ENCODE measurements around the gene BTG4. TPM values are rescaled to one million over a fixed set of nuclear protein-coding genes. Genes with fewer than 3 reads are reported as not detected.

Gene BTG4
- total and polyA plus RNA-seq, 2 of the 8 experiments (the other 6 are each of a cell fraction or from before 2014, with no cell fraction given), result 0.06 TPM; not detected in 1

DNA sequence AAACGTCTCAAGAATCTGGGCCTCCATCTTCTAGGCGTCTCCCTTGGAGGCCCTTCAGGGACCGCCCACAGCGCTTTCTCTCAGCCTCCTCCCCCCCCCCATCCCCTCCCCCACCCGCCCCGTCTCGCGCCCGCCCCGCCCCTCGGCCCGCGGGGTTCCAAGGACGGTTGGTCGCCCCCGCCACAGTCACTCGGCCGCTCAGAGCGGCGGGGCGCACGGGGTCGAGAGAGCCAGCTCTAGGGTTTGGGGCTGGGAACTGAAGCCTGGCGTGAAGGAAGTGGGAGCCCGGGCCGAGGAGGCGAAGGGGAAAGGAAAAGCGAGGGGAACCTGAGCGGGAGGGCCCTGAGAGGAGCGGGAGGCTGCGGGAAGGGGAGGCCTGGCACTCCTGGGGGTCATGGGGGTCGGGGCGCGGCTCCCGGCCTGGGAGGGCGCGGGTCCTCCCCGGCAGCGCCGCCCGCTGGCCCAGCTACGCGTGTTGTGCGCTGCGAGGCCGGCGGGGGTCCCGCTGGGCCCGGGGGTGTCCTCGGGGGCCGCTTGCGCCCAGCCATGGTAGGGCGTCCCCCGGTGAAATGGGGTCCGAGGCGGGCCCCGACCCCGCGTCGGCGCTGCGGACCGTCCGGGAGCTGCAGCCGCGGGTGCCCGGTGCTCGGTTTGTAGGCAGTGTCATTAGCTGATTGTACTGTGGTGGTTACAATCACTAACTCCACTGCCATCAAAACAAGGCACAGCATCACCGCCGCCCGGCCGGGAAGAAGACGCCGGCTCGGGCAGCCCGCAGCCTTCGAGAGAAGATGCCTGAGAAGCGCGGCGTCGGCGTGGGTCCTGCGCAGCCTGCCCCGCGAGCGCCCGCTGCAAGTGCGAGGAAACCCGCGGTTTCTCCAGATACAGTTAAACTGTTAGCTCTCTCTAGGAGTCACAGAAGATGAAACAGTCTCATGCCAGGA is at the start of gene BTG4 (continued):
- TF ChIP-seq MAFK (IDR thresholded peaks at IDR 0.05; ENCODE audit: low read depth, low read length) (no peak), SIN3A (conservative IDR thresholded peaks at IDR 0.05 in 1 of 2, IDR thresholded peaks at IDR 0.05 in 1 of 2; ENCODE audit: low read depth in 1 of 2, low read length in 2 of 2) (no peak), ASH2L (IDR thresholded peaks at IDR 0.05; ENCODE audit: low read length) (peak; percentile 62), SIX5 (IDR thresholded peaks at IDR 0.05; ENCODE audit: low read depth, low read length) (no peak), SP1 (IDR thresholded peaks at IDR 0.05; ENCODE audit: low read depth, low read length) (no peak), BCL11A (IDR thresholded peaks at IDR 0.05; ENCODE audit: low read depth in 2 of 2, low read length in 2 of 2) (no peak), KDM1A (IDR thresholded peaks at IDR 0.05; ENCODE audit: borderline replicate concordance, low read length) (no peak)
- TF ChIP-seq, protein P1, sequence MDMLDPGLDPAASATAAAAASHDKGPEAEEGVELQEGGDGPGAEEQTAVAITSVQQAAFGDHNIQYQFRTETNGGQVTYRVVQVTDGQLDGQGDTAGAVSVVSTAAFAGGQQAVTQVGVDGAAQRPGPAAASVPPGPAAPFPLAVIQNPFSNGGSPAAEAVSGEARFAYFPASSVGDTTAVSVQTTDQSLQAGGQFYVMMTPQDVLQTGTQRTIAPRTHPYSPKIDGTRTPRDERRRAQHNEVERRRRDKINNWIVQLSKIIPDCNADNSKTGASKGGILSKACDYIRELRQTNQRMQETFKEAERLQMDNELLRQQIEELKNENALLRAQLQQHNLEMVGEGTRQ (IDR thresholded peaks at IDR 0.05; ENCODE audit: low read length), result no peak

All from H1 (cell line).